ENCODE results near the gene AIRE.

GRCh38 chr21:44291936-44292811 is 6.5 kb downstream of the AIRE start:
- no peak for TF ChIP-seq CTCF (IDR thresholded peaks at IDR 0.05; ENCODE audit: borderline replicate concordance, extremely low read depth, low read length, poor library complexity, severe bottlenecking)
- TF ChIP-seq EZH2 (IDR thresholded peaks at IDR 0.05; ENCODE audit: borderline replicate concordance, low read depth, low read length, severe bottlenecking) = no peak
